ENCODE results near the gene SGCD.

GRCh38 chr5:156322666-156323065 lies 4.3 kb upstream of the SGCD start:
- TF ChIP-seq CSDC2 (CRISPR knock-in tag; IDR thresholded peaks at IDR 0.05) (no peak), TCF4 (CRISPR knock-in tag; IDR thresholded peaks at IDR 0.05; ENCODE audit: borderline replicate concordance) (no peak), RARB (CRISPR knock-in tag; IDR thresholded peaks at IDR 0.05) (no peak), PATZ1 (CRISPR knock-in tag; IDR thresholded peaks at IDR 0.05; ENCODE audit: borderline replicate concordance) (no peak), TSHZ2 (CRISPR knock-in tag; IDR thresholded peaks at IDR 0.05) (no peak), ARNTL (CRISPR knock-in tag; IDR thresholded peaks at IDR 0.05; ENCODE audit: borderline replicate concordance, low read depth) (no peak), ZFP30 (CRISPR knock-in tag; IDR thresholded peaks at IDR 0.05) (no peak), ZNF8 (CRISPR knock-in tag; IDR thresholded peaks at IDR 0.05) (no peak), ZFP3 (CRISPR knock-in tag; IDR thresholded peaks at IDR 0.05) (no peak), BACH2 (CRISPR knock-in tag; IDR thresholded peaks at IDR 0.05; ENCODE audit: borderline replicate concordance) (no peak), PPARA (CRISPR knock-in tag; IDR thresholded peaks at IDR 0.05; ENCODE audit: borderline replicate concordance) (no peak), CSRNP3 (CRISPR knock-in tag; IDR thresholded peaks at IDR 0.05) (no peak), CREB5 (CRISPR knock-in tag; IDR thresholded peaks at IDR 0.05; ENCODE audit: low read depth) (no peak), TOX (CRISPR knock-in tag; IDR thresholded peaks at IDR 0.05; ENCODE audit: borderline replicate concordance) (no peak)
